ENCODE results near the gene ERG. TPM values are rescaled to one million over a fixed set of nuclear protein-coding genes. Genes with fewer than 3 reads are reported as not detected.

ERG gene
- total RNA-seq, 2 experiments from 2014 or later = not detected

- Mint-ChIP-seq H3K27ac (no peak overlapping the region), H3K4me3 (no peak overlapping the region), H3K9me3 (no peaks in the 10 kb centered on the region), H3K27me3 (peaks cover 4% of the 10 kb centered on the region), H3K36me3 (ENCODE audit: low read depth) (no peaks in the 10 kb centered on the region), H3K4me1 (ENCODE audit: low read depth) (no peaks in the 10 kb centered on the region)
- ChIA-PET POLR2A (no interaction called here), CTCF (no interaction called here)
- intact Hi-C loops (cut with DNase I, micrococcal nuclease) = no loop called here
- no peak overlapping the region for H3K4me3 ChIP-seq (ENCODE audit: low read length)
- DNase-seq = no peak
- no peaks in the 10 kb centered on the region for H3K4me1 ChIP-seq (ENCODE audit: insufficient read depth, low read length)
- TF ChIP-seq CTCF (IDR thresholded peaks at IDR 0.05) = no peak
- H3K27me3 ChIP-seq (ENCODE audit: control insufficient read depth in 1 of 2, insufficient read depth in 2 of 2, low read length in 2 of 2) = no peaks in the 10 kb centered on the region
- H3K27ac ChIP-seq (ENCODE audit: low read depth in 1 of 2, low read length in 2 of 2) = no peak overlapping the region
- H3K36me3 ChIP-seq (ENCODE audit: insufficient read depth, low read length) = no peaks in the 10 kb centered on the region
- H3K9me3 ChIP-seq (ENCODE audit: control insufficient read depth in 1 of 2, insufficient read depth in 1 of 2, low read length in 2 of 2) = no peaks in the 10 kb centered on the region
- ATAC-seq (ENCODE audit: poor library complexity) = no peak
These were observed 78.1 kb downstream of the ERG start for GRCh38 chr21:38420140-38420539.

- POLR2A ChIA-PET = no interaction called here
- H3K36me3 ChIP-seq (ENCODE audit: insufficient read depth, low read length) = no peaks in the 10 kb centered on the region
- H3K4me3 Mint-ChIP-seq = no peak overlapping the region
- no peaks in the 10 kb centered on the region for H3K4me1 Mint-ChIP-seq (ENCODE audit: low read depth)
- CTCF ChIA-PET = no interaction called here
- H3K4me1 ChIP-seq (ENCODE audit: insufficient read depth, low read length) = no peaks in the 10 kb centered on the region
- H3K9me3 Mint-ChIP-seq = no peaks in the 10 kb centered on the region
- no peak for TF ChIP-seq CTCF (IDR thresholded peaks at IDR 0.05)
- H3K27ac ChIP-seq (ENCODE audit: low read depth in 1 of 2, low read length in 2 of 2) = no peak overlapping the region
- ATAC-seq (ENCODE audit: poor library complexity) (no peak), DNase-seq (no peak)
- H3K36me3 Mint-ChIP-seq (ENCODE audit: low read depth) = no peaks in the 10 kb centered on the region
- H3K27ac Mint-ChIP-seq = no peak overlapping the region
- intact Hi-C loops (cut with DNase I, micrococcal nuclease) = no loop called here
- H3K27me3 ChIP-seq (ENCODE audit: control insufficient read depth in 1 of 2, insufficient read depth in 2 of 2, low read length in 2 of 2) = no peaks in the 10 kb centered on the region
- H3K9me3 ChIP-seq (ENCODE audit: control insufficient read depth in 1 of 2, insufficient read depth in 1 of 2, low read length in 2 of 2) = no peaks in the 10 kb centered on the region
- H3K27me3 Mint-ChIP-seq = peaks cover 8% of the 10 kb centered on the region
- H3K4me3 ChIP-seq (ENCODE audit: low read length) = no peak overlapping the region
These were observed 80.6 kb downstream of the ERG start for GRCh38 chr21:38417726-38418125.

GRCh38 chr21:38416791-38417190, 81.5 kb downstream of the ERG start:
- Mint-ChIP-seq H3K4me1 (ENCODE audit: low read depth) (no peaks in the 10 kb centered on the region), H3K9me3 (peaks cover 3% of the 10 kb centered on the region), H3K27ac (no peak overlapping the region), H3K4me3 (no peak overlapping the region), H3K36me3 (ENCODE audit: low read depth) (no peaks in the 10 kb centered on the region), H3K27me3 (peaks cover 8% of the 10 kb centered on the region)
- H3K4me3 ChIP-seq (ENCODE audit: low read length) = no peak overlapping the region
- ATAC-seq (ENCODE audit: poor library complexity) (no peak), DNase-seq (no peak)
- H3K36me3 ChIP-seq (ENCODE audit: insufficient read depth, low read length) = no peaks in the 10 kb centered on the region
- H3K4me1 ChIP-seq (ENCODE audit: insufficient read depth, low read length) = no peaks in the 10 kb centered on the region
- ChIA-PET POLR2A (no interaction called here), CTCF (no interaction called here)
- no peaks in the 10 kb centered on the region for H3K9me3 ChIP-seq (ENCODE audit: control insufficient read depth in 1 of 2, insufficient read depth in 1 of 2, low read length in 2 of 2)
- no peaks in the 10 kb centered on the region for H3K27me3 ChIP-seq (ENCODE audit: control insufficient read depth in 1 of 2, insufficient read depth in 2 of 2, low read length in 2 of 2)
- no peak for TF ChIP-seq CTCF (IDR thresholded peaks at IDR 0.05)
- intact Hi-C loops (cut with DNase I, micrococcal nuclease) = no loop called here
- no peak overlapping the region for H3K27ac ChIP-seq (ENCODE audit: low read depth in 1 of 2, low read length in 2 of 2)

All from CD4-positive, alpha-beta T cell (primary cell).